Panc1 (cell line): ENCODE results near the gene ATP10D. TPM values are rescaled to one million over a fixed set of nuclear protein-coding genes. Genes with fewer than 3 reads are reported as not detected.

Experiments used
- ATAC-seq: fragments of 200-7000 bp; cut with Tn5 transposase; 2 replicates; pipeline ENCODE4 v1.9.1; 2020; ENCODE audit warnings: mild to moderate bottlenecking, moderate library complexity
- BruUV-seq: library from RNA; stranded (reverse); fragments of 400-500 nt; replicated peaks from 2 replicates; lab custom pipeline; 2021; lab: Mats Ljungman, UMichigan
- CTCF ChIA-PET: fragments of 300-600 bp; sonication (Branson Sonifier 250); formaldehyde crosslinking; loops from one replicate; lab custom pipeline; 2022; ENCODE audit warnings: antibody characterized with exemption; lab: Charles Lee
- POLR2A ChIA-PET: fragments of 300-600 bp; sonication (Branson Sonifier 250); formaldehyde crosslinking; loops from one replicate; lab custom pipeline; 2022; ENCODE audit warnings: antibody characterized with exemption; lab: Charles Lee
- DNase-seq: peaks from one replicate; pipeline ENCODE4 v3.0.0-alpha.2; 2010; ENCODE audit warnings: low read depth, low spot score
- H3K27ac ChIP-seq: 2 replicates; pipeline ENCODE4 v1.5.1; 2011; ENCODE audit warnings: mild to moderate bottlenecking, low read length, inconsistent platforms
- H3K27me3 ChIP-seq: fragments of 200-500 bp; sonication (Bioruptor generic); 2 replicates; pipeline ENCODE4 v1.6.0; 2014; ENCODE audit warnings: low read length, inconsistent platforms; ENCODE audit not compliant: control insufficient read depth, insufficient read depth
- H3K36me3 ChIP-seq: fragments of 200-500 bp; sonication (Bioruptor generic); 2 replicates; pipeline ENCODE4 v1.5.1; 2014; ENCODE audit warnings: inconsistent platforms, mild to moderate bottlenecking, low read length, moderate library complexity; ENCODE audit not compliant: control insufficient read depth, insufficient read depth
- H3K4me1 ChIP-seq: 2 replicates; pipeline ENCODE4 v1.5.1; 2011; ENCODE audit warnings: inconsistent platforms, mild to moderate bottlenecking, low read length, moderate library complexity; ENCODE audit not compliant: control insufficient read depth, insufficient read depth
- H3K4me3 ChIP-seq, 2 experiments: 2 replicates each; pipeline ENCODE4 v1.5.1; 2011 to 2012; ENCODE audit warnings: low read depth in 2 of 2, low read length in 2 of 2, mild to moderate bottlenecking in 2 of 2, inconsistent platforms in 1 of 2, moderate library complexity in 1 of 2
- H3K9me3 ChIP-seq: fragments of 200-500 bp; sonication (Bioruptor generic); 2 replicates; pipeline ENCODE4 v1.5.1; 2014; ENCODE audit warnings: low read depth, mild to moderate bottlenecking, inconsistent platforms, low read length, moderate library complexity; ENCODE audit not compliant: control insufficient read depth, insufficient read depth
- CTCF ChIP-seq: fragments of 450-650 bp; IDR thresholded peaks from 2 replicates; pipeline ENCODE4 v1.5.1; 2017; ENCODE audit warnings: mild to moderate bottlenecking
- POLR2AphosphoS5 ChIP-seq: IDR thresholded peaks from 2 replicates; pipeline ENCODE4 v1.6.1; 2012; ENCODE audit warnings: mild to moderate bottlenecking, low read depth, low read length, moderate library complexity
- REST ChIP-seq, 2 experiments: IDR thresholded peaks; 2 replicates each; pipeline ENCODE4 v1.6.1; 2011 to 2012; ENCODE audit warnings: low read depth in 2 of 2, control low read depth in 1 of 2, low read length in 1 of 2, mild to moderate bottlenecking in 1 of 2, moderate library complexity in 1 of 2; ENCODE audit not compliant: insufficient read depth in 1 of 2
- SIN3A ChIP-seq: IDR thresholded peaks from 2 replicates; pipeline ENCODE4 v1.6.1; 2012; ENCODE audit warnings: low read depth, mild to moderate bottlenecking, low read length, moderate library complexity, borderline replicate concordance; ENCODE audit not compliant: insufficient read depth
- TCF7L2 ChIP-seq: IDR thresholded peaks from 2 replicates; pipeline ENCODE4 v1.6.1; 2011; ENCODE audit warnings: mild to moderate bottlenecking, low read depth, low read length, inconsistent platforms
- in situ Hi-C: cut with HindIII; loops from 2 replicates; pipeline ENCODE4 v1.10.0; 2016; ENCODE audit warnings: low sequenced_read_pairs, low pct_unique_long_range_greater_than_20kb
- intact Hi-C: fragments of 100-400 bp; cut with micrococcal nuclease; formaldehyde crosslinking; loops from one replicate; pipeline ENCODE4 v1.10.0; 2022; ENCODE audit not compliant: unreplicated experiment
- total RNA-seq: library from RNA; stranded (reverse); gene quantifications from one replicate; pipeline ENCODE4 v1.2.1, GENCODE V29; 2021; ENCODE audit not compliant: unreplicated experiment

The ATP10D gene
- total RNA-seq, 1 experiment from 2014 or later, result 13.9 TPM

- H3K9me3 ChIP-seq, result no peaks in the 10 kb centered on the region
- no TSS peak for BruUV-seq
- H3K27ac ChIP-seq, result no peak overlapping the region
- no peak overlapping the region for H3K4me3 ChIP-seq
- CTCF ChIA-PET, result no interaction called here
- intact Hi-C loops, result no loop called here
- POLR2A ChIA-PET, result no interaction called here
- no peak for DNase-seq
- TF ChIP-seq SIN3A (no peak), TCF7L2 (no peak), REST (IDR thresholded peaks at IDR 0.05; ENCODE audit: insufficient read depth in 1 of 2, low read depth in 2 of 2, low read length in 1 of 2) (no peak), POLR2AphosphoS5 (no peak), CTCF (no peak)
- H3K27me3 ChIP-seq, result no peaks in the 10 kb centered on the region
- in situ Hi-C loops, result no loop called here
- no peaks in the 10 kb centered on the region for H3K4me1 ChIP-seq
- ATAC-seq, result no peak
- no peaks in the 10 kb centered on the region for H3K36me3 ChIP-seq
Measured at GRCh38 chr4:47631161-47631560, 146.1 kb downstream of the ATP10D start.

- H3K4me3 ChIP-seq, result no peak overlapping the region
- in situ Hi-C loops, result no loop called here
- H3K9me3 ChIP-seq, result no peaks in the 10 kb centered on the region
- no peak for TF ChIP-seq SIN3A
- no peak for TF ChIP-seq CTCF
- TF ChIP-seq POLR2AphosphoS5, result no peak
- TF ChIP-seq TCF7L2, result no peak
- ChIA-PET POLR2A (no interaction called here), CTCF (no interaction called here)
- no peak overlapping the region for H3K27ac ChIP-seq
- no peaks in the 10 kb centered on the region for H3K4me1 ChIP-seq
- ATAC-seq (no peak), DNase-seq (no peak)
- no peaks in the 10 kb centered on the region for H3K27me3 ChIP-seq
- BruUV-seq, result no TSS peak
- intact Hi-C loops, result no loop called here
- H3K36me3 ChIP-seq, result no peaks in the 10 kb centered on the region
Measured at GRCh38 chr4:47639531-47639930, 154.5 kb downstream of the ATP10D start.
